ENCODE data around the gene KAT7.

KAT7 gene

DNA sequence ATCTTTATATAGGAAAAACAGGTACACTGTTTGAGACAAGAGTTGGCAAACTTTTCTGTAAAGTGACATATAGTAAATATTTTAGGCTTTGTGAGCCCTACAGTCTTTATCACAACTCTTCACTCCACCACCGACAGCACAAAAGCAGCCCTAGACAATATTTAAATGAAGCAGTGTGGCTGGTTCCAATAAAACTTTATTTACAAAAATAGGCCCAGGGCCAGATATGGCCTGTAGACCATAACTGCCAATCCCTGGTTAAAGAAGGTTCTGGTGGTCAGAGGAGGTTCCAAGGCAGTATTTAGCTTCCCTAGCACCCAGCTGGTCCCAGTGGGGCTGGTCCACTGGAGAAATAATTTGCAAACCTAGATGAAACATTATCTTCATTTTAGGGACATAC lies 28.2 kb upstream of the KAT7 start:
- in situ Hi-C loops (cut with MboI; ENCODE audit: low sequenced_read_pairs), result no loop called here

- in situ Hi-C loops (cut with MboI; ENCODE audit: low sequenced_read_pairs), result no loop called here
Observed at GRCh38 chr17:49760932-49761558, 27.4 kb upstream of the KAT7 start.

- in situ Hi-C loops (cut with MboI; ENCODE audit: low sequenced_read_pairs), result no loop called here
Observed at GRCh38 chr17:49762151-49762941, 26.1 kb upstream of the KAT7 start.

- in situ Hi-C loops (cut with MboI; ENCODE audit: low sequenced_read_pairs), result no loop called here
Observed at GRCh38 chr17:49763735-49764558, 24.5 kb upstream of the KAT7 start, which contains the start of gene FAM117A. Gene FAM117A, minus strand, starts transcription at chr17:49764131. Its CDS starts 44 bp downstream, at chr17:49764087.

- in situ Hi-C loops (cut with MboI; ENCODE audit: low sequenced_read_pairs), result no loop called here
Observed at GRCh38 chr17:49764559-49765180, 23.8 kb upstream of the KAT7 start.

DNA sequence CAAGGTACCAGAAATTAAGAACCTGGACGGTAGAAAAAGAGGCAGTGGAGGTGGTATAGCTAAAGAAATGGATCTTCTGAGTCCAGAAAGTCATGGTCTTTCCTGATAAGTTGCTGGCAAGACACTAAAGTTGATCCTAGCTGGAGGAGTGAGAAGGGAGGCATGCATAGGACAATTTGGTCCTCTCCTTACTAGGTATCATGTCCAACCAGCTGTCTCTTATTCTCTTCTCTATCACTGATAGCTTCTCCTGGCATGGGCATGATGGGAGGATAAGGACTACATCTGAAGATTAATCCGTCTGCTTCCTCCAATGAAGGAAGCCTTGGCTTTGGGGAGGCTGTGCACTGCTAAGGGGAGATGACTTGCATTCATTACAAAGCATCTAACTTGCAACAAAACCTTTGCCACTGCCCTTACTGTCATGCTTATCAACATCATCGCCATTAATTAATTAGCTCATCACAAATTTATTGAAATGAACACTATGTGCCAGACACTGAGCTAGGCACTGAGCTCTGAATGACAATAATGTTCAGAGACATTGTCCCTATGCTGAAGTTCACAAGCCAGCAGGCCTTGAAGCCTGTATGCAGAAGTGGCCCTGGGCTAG lies 21.5 kb upstream of the KAT7 start:
- in situ Hi-C loops (cut with MboI; ENCODE audit: low sequenced_read_pairs), result no loop called here

- in situ Hi-C loops (cut with MboI; ENCODE audit: low sequenced_read_pairs), result no loop called here
Observed at GRCh38 chr17:49775546-49776260, 12.8 kb upstream of the KAT7 start.

GRCh38 chr17:49776551-49777300 lies 11.8 kb upstream of the KAT7 start:
- in situ Hi-C loops (cut with MboI; ENCODE audit: low sequenced_read_pairs), result no loop called here

DNA sequence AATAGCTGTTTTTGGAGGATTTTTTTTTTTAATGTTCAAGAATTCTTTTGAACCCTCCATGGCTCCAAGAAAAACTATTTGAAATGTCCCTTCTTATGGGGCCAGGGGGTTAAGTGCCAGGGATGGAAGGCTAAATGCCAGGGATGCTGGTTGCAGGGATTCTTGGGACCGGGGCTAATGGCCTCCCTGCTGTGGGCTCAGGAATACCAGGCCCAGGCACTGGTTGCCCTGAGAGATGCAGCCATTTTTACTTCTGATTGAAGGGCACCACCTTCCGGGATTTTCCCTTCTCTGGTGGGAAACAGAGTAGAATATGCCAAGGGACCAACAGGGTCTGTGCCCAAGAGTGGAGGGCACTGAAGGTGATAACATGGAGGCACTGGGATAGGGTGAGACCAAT lies 10.9 kb upstream of the KAT7 start:
- in situ Hi-C loops (cut with MboI; ENCODE audit: low sequenced_read_pairs), result no loop called here

DNA sequence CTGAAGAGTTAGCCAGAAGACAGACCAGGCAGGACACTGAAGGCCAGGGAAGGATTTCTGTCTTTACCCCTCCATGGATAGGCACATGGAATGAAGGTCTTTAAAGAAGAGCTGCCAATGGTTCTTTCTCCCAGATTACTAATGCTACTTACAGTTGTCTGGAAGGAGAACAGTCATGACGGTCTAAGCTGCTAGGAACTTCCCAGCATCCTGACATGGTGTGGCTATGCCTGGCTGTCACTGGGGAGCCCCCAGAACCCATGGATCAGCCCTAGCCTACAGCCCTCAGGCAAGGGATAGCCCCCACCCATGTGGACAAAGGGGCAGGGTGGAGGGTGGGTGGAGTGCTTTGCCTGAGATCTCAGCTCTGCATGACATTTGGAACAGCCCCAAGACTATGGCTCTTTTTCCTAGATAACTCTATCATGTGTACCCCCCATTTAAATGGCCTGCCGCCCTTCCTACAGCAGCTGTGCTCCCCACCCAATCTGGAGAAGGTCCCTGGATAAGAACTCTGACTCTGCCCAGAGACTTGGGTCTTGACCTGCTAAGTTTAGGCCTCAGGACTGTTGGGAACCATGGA lies 9.2 kb upstream of the KAT7 start:
- in situ Hi-C loops (cut with MboI; ENCODE audit: low sequenced_read_pairs), result no loop called here

- in situ Hi-C loops (cut with MboI; ENCODE audit: low sequenced_read_pairs), result no loop called here
Observed at GRCh38 chr17:49779739-49780231, 8.7 kb upstream of the KAT7 start.

GRCh38 chr17:49783071-49783715 lies 5.3 kb upstream of the KAT7 start:
- in situ Hi-C loops (cut with MboI; ENCODE audit: low sequenced_read_pairs), result no loop called here

GRCh38 chr17:49783791-49784190 lies 4.7 kb upstream of the KAT7 start:
- in situ Hi-C loops (cut with MboI; ENCODE audit: low sequenced_read_pairs), result no loop called here

GRCh38 chr17:49784636-49785035 lies 3.8 kb upstream of the KAT7 start:
- in situ Hi-C loops (cut with MboI; ENCODE audit: low sequenced_read_pairs), result no loop called here

- in situ Hi-C loops (cut with MboI; ENCODE audit: low sequenced_read_pairs), result no loop called here
Observed at GRCh38 chr17:49787884-49788477, 500 bp upstream of the KAT7 start.

- in situ Hi-C loops (cut with MboI; ENCODE audit: low sequenced_read_pairs), result no loop called here
Observed at GRCh38 chr17:49789243-49789578, 730 bp downstream of the KAT7 start.

DNA sequence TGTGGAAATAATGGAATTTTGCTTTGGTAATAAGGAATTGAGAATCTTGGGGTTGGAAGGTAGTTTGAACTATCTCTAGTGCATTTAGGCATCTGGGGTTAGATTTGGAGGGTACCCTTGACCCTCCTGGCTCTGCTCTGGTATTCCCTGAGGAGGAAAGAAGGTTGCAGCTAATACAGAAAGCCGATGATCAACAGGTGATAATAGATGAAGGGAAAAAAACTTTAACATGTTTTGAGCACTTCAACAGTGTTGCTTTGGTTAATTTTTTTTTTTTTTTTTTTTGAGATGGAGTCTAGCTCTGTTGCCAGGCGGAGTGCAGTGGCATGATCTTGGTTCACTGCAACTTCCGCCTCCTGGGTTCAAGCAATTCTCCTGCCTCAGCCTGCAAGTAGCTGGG lies 4.8 kb downstream of the KAT7 start:
- in situ Hi-C loops (cut with MboI; ENCODE audit: low sequenced_read_pairs), result no loop called here

DNA sequence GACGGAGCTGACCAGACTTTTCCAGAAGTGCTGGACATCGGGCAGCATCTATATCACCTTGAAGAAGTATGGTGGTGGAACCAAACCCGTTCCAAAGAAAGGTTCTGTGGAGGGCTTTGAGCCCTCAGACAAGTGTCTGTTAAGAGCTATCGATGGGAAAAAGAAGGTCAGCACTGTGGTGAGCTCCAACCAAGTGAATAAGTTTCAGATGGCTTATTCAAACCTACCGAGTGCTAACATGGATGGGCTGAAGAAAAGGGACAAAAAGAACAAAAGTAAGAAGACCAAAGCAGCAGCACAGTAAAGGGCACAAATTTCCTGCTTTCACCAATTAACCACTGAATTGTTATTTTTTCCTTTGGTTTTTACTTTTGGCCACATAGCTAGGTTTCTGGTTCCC lies 6.9 kb downstream of the KAT7 start:
- in situ Hi-C loops (cut with MboI; ENCODE audit: low sequenced_read_pairs), result no loop called here

Data from HL-60/S4 treated with retinoic acid at 250 ng/mL for 4 days and 3 days (cell line).